ENCODE measurements around the gene FN1.

DNA sequence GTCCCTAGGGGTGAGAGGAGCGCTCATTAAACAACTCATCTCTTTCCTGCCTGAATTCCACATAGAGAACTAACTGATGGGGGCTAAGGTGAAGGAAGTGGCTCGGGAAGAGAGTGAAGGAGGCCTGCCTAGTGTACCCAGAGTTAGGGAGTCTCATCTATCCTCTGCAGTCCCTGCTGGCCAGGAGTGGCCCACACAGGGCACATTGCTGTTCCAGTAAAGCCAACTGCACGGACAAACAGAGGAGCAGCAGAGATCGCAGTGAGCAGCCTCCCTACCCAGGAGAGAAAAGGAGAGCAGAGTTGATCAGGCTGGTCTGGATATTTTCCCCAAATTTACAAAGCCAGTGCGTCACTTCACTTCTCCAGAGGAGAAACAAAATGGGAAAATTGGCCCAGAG is 16.9 kb upstream of the FN1 start:
- TF ChIP-seq, protein P1, sequence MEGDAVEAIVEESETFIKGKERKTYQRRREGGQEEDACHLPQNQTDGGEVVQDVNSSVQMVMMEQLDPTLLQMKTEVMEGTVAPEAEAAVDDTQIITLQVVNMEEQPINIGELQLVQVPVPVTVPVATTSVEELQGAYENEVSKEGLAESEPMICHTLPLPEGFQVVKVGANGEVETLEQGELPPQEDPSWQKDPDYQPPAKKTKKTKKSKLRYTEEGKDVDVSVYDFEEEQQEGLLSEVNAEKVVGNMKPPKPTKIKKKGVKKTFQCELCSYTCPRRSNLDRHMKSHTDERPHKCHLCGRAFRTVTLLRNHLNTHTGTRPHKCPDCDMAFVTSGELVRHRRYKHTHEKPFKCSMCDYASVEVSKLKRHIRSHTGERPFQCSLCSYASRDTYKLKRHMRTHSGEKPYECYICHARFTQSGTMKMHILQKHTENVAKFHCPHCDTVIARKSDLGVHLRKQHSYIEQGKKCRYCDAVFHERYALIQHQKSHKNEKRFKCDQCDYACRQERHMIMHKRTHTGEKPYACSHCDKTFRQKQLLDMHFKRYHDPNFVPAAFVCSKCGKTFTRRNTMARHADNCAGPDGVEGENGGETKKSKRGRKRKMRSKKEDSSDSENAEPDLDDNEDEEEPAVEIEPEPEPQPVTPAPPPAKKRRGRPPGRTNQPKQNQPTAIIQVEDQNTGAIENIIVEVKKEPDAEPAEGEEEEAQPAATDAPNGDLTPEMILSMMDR (IDR thresholded peaks at IDR 0.05): no peak
- TF ChIP-seq POLR2A (IDR thresholded peaks at IDR 0.05; ENCODE audit: low read length) (no peak), ESRRA (IDR thresholded peaks at IDR 0.05; ENCODE audit: borderline replicate concordance, low read length) (no peak), CEBPB (IDR thresholded peaks at IDR 0.05) (no peak), EP300 (IDR thresholded peaks at IDR 0.05) (no peak), MYC (IDR thresholded peaks at IDR 0.05; ENCODE audit: borderline replicate concordance, low read length) (no peak), RAD21 (conservative IDR thresholded peaks at IDR 0.05 in 1 of 2, IDR thresholded peaks at IDR 0.05 in 1 of 2) (no peak)

All from A549 (cell line).